IPS-18c (cell line): ENCODE data around the gene MKNK2.

Experiments used
- H3K4me3 ChIP-seq: 2 replicates; pipeline ENCODE4 v1.7.0; 2013; ENCODE audit warnings: low read depth, mild to moderate bottlenecking, low read length, moderate library complexity; ENCODE audit not compliant: insufficient read depth
- H3K9me3 ChIP-seq: one replicate; pipeline ENCODE4 v1.6.1; 2013; ENCODE audit warnings: mild to moderate bottlenecking, low read length, moderate library complexity; ENCODE audit not compliant: control insufficient read depth, insufficient read depth

Gene MKNK2

GRCh38 chr19:2062389-2062729 lies 11.3 kb upstream of the MKNK2 start:
- Histone ChIP-seq H3K9me3 (no peaks in the 10 kb centered on the region), H3K4me3 (peak overlapping the region; percentile 74; the same call in 1 of the 2 replicates)

- Histone ChIP-seq H3K4me3 (peak overlapping the region; percentile 81), H3K9me3 (no peaks in the 10 kb centered on the region)
Measured at GRCh38 chr19:2061495-2062388, 10.7 kb upstream of the MKNK2 start.

GRCh38 chr19:2060884-2061494 lies 9.9 kb upstream of the MKNK2 start:
- H3K9me3 ChIP-seq: no peaks in the 10 kb centered on the region
- peak overlapping the region; percentile 81 for H3K4me3 ChIP-seq

- Histone ChIP-seq H3K9me3 (no peaks in the 10 kb centered on the region), H3K4me3 (no peak overlapping the region)
Measured at GRCh38 chr19:2059422-2060201, 8.6 kb upstream of the MKNK2 start.

- Histone ChIP-seq H3K4me3 (no peak overlapping the region), H3K9me3 (no peaks in the 10 kb centered on the region)
Measured at GRCh38 chr19:2058570-2059421, 7.8 kb upstream of the MKNK2 start.

GRCh38 chr19:2057484-2058469 lies 6.7 kb upstream of the MKNK2 start:
- H3K9me3 ChIP-seq: no peaks in the 10 kb centered on the region
- no peak overlapping the region for H3K4me3 ChIP-seq

GRCh38 chr19:2056837-2057192 lies 5.8 kb upstream of the MKNK2 start:
- no peak overlapping the region for H3K4me3 ChIP-seq
- H3K9me3 ChIP-seq: no peaks in the 10 kb centered on the region

GRCh38 chr19:2055931-2056836 lies 5.1 kb upstream of the MKNK2 start:
- H3K4me3 ChIP-seq: no peak overlapping the region

GRCh38 chr19:2054763-2055162 lies 3.7 kb upstream of the MKNK2 start:
- H3K4me3 ChIP-seq: no peak overlapping the region

More at GRCh38 chr19:2055931-2056836, 5.1 kb upstream of the MKNK2 start:
- H3K9me3 ChIP-seq: no peaks in the 10 kb centered on the region

GRCh38 chr19:2053601-2054389 lies 2.8 kb upstream of the MKNK2 start:
- no peak overlapping the region for H3K4me3 ChIP-seq

More at GRCh38 chr19:2054763-2055162, 3.7 kb upstream of the MKNK2 start:
- H3K9me3 ChIP-seq: no peaks in the 10 kb centered on the region

GRCh38 chr19:2051773-2052704 lies 995 bp upstream of the MKNK2 start:
- no peaks in the 10 kb centered on the region for H3K9me3 ChIP-seq
- no peak overlapping the region for H3K4me3 ChIP-seq

More at GRCh38 chr19:2053601-2054389, 2.8 kb upstream of the MKNK2 start:
- no peaks in the 10 kb centered on the region for H3K9me3 ChIP-seq

GRCh38 chr19:2050349-2050990 lies 574 bp downstream of the MKNK2 start:
- peak overlapping the region; percentile 79 for H3K4me3 ChIP-seq

GRCh38 chr19:2049741-2050348 lies 1.2 kb downstream of the MKNK2 start:
- Histone ChIP-seq H3K9me3 (no peaks in the 10 kb centered on the region), H3K4me3 (peak overlapping the region; percentile 79)

More at GRCh38 chr19:2050349-2050990, 574 bp downstream of the MKNK2 start:
- H3K9me3 ChIP-seq: no peaks in the 10 kb centered on the region
